Psoas muscle (tissue), 8 donors: ENCODE results near the gene SMC1A. TPM values are rescaled to one million over a fixed set of nuclear protein-coding genes. Genes with fewer than 3 reads are reported as not detected.
"Not testable (repeated sequence)": the region's sequence is repeated elsewhere in the genome, so short reads cannot be mapped to it uniquely, and the experiment has no call there.

Source experiments
- ATAC-seq, 4 donors: fragments of 200-7000 bp; cut with Tn5 transposase; one replicate each; pipeline ENCODE4 v1.9.1; 2020; ENCODE audit warnings: moderate library complexity in 3 of 4, mild to moderate bottlenecking in 2 of 4
- DNase-seq, 2 donors: peaks; one replicate each; pipeline ENCODE4 v3.0.0-alpha.2; 2020
- H3K27ac ChIP-seq: fragments of 200-600 bp; one replicate; pipeline ENCODE4 v1.8.0; 2022
- H3K27me3 ChIP-seq, 3 donors: fragments of 200-600 bp in 1 of 3; one replicate each; pipeline versions ENCODE4 v1.6.1 to v1.8.0; 2013 to 2022; ENCODE audit warnings: low read length in 2 of 3, mild to moderate bottlenecking in 2 of 3, moderate library complexity in 1 of 3; ENCODE audit not compliant: insufficient read depth in 3 of 3
- H3K36me3 ChIP-seq, 2 donors: fragments of 200-600 bp in 1 of 2; one replicate each; pipeline versions ENCODE4 v1.6.1 to v1.8.0; 2013 to 2022; ENCODE audit warnings: low read depth in 1 of 2, mild to moderate bottlenecking in 1 of 2, moderate library complexity in 1 of 2; ENCODE audit not compliant: insufficient read depth in 1 of 2
- H3K4me1 ChIP-seq: fragments of 200-600 bp; one replicate; pipeline ENCODE4 v1.8.0; 2022
- H3K4me3 ChIP-seq: fragments of 200-600 bp; one replicate; pipeline ENCODE4 v1.8.0; 2022; ENCODE audit warnings: mild to moderate bottlenecking
- H3K9me3 ChIP-seq: fragments of 200-600 bp; one replicate; pipeline ENCODE4 v1.8.0; 2022
- CTCF ChIP-seq: fragments of 200-600 bp; IDR thresholded peaks from one replicate; pipeline ENCODE4 v1.8.0; 2022; ENCODE audit warnings: antibody characterized with exemption
- WGBS, 3 donors: extraction: QIAGEN DNeasy Blood & Tissue Kit; methylation state at CpG; one replicate each; pipeline versions ENCODE4 v1.1.6 to v1.1.7; 2013; 5-methylcytosine and 5-hydroxymethylcytosine counted together
- intact Hi-C, 2 donors: fragments of 100-400 bp; cut with DNase I; formaldehyde crosslinking; loops; one replicate each; pipeline versions ENCODE4 v1.11.0 to v1.14.2; 2022
- polyA plus RNA-seq, 3 donors: library from polyadenylated mRNA; stranded (reverse); fragments of 200-250 nt; gene quantifications; one replicate each; pipeline ENCODE4 v1.2.3, GENCODE V29; 2013
- total RNA-seq, 4 donors: library from RNA; stranded (reverse); fragmentation: NEBNext Ultra II Directional in 2 of 4; extraction: Animal tissue kit (Norgen Biotek cat#: 25700) in 2 of 4; gene quantifications; one replicate each; pipeline versions ENCODE4 v1.2.1 to v1.2.4, GENCODE V29; 2021 to 2023
- donor health status: healthy with polysubstance abuse.
- donor health status: DM: no; HTN: no; CAD: no; lungs with moderate emphysema.
- donor health status: Bipolar disorder and iron deficiency.
- donor health status: healthy.
- donor health status: DM: yes; HTN: yes; CAD: no.
- donor health status: DM: no; HTN: no; CAD: no.
- donor health status: DM: no; HTN: no; CAD: no.
- donor health status: DM: yes; HTN: yes; CAD: no.

The SMC1A gene
- total and polyA plus RNA-seq, 7 donors: 8.1 to 45.0 (median 25.9) TPM

GRCh38 chrX:53430231-53430630, 7.8 kb upstream of the SMC1A start:
- Histone ChIP-seq H3K27me3 (peaks cover 0 to 11% (median 0%) of the 10 kb centered on the region in 3 donors), H3K9me3 (no peaks in the 10 kb centered on the region), H3K4me3 (no peak overlapping the region), H3K36me3 (peaks cover 4 to 48% of the 10 kb centered on the region in 2 donors), H3K27ac (no peak overlapping the region), H3K4me1 (peaks cover 4% of the 10 kb centered on the region)
- ATAC-seq: no peak
- no peak for TF ChIP-seq CTCF
- WGBS, 3 donors: 81 to 96% (median 96%) methylated on average over 9 of the region's 9 CpGs
- intact Hi-C loops: loop anchor here in 1 of 2 donors (10.0 kb wide), 2 partner anchors 115 to 145 kb away; partner anchors contain the start of gene IQSEC2
- no peak for DNase-seq

GRCh38 chrX:53429755-53430154, 7.3 kb upstream of the SMC1A start:
- 93 to 100% (median 95%) methylated on average over 4 to 8 of the region's 8 CpGs for WGBS, 3 donors

GRCh38 chrX:53422861-53423306, 430 bp upstream of the SMC1A start, which contains the start of gene RIBC1:
Gene RIBC1, plus strand, starts transcription at chrX:53422873. Its CDS starts 3,404 bp downstream, at chrX:53426277.
- H3K27me3 ChIP-seq: no peaks in the 10 kb centered on the region
- TF ChIP-seq CTCF: no peak
- peak within 1 kb of the TSS; percentile 93 for H3K27ac ChIP-seq
- peaks cover 0 to 6% of the 10 kb centered on the region in 2 donors for H3K36me3 ChIP-seq
- peak within 1 kb of the TSS; percentile 86 for H3K4me3 ChIP-seq
- intact Hi-C loops: no loop called here
- H3K9me3 ChIP-seq: no peaks in the 10 kb centered on the region
- H3K4me1 ChIP-seq: peaks cover 18% of the 10 kb centered on the region
- DNase-seq: no peak
- ATAC-seq: no peak
- 0 to 2% (median 1%) methylated on average over 9 to 17 of the region's 17 CpGs for WGBS, 3 donors

More at GRCh38 chrX:53429755-53430154, 7.3 kb upstream of the SMC1A start:
- intact Hi-C loops: loop anchor here in 1 of 2 donors (10.0 kb wide), 2 partner anchors 115 to 145 kb away; partner anchors contain the start of gene IQSEC2
- no peaks in the 10 kb centered on the region for H3K9me3 ChIP-seq
- TF ChIP-seq CTCF: no peak
- H3K27ac ChIP-seq: no peak overlapping the region
- DNase-seq (no peak), ATAC-seq (no peak)
- no peak overlapping the region for H3K4me3 ChIP-seq
- H3K36me3 ChIP-seq: peaks cover 4 to 48% of the 10 kb centered on the region in 2 donors
- peaks cover 4% of the 10 kb centered on the region for H3K4me1 ChIP-seq
- peaks cover 0 to 11% (median 0%) of the 10 kb centered on the region in 3 donors for H3K27me3 ChIP-seq

GRCh38 chrX:53421772-53422085, 725 bp downstream of the SMC1A start:
- Histone ChIP-seq H3K27me3 (no peaks in the 10 kb centered on the region), H3K27ac (peak overlapping the region; percentile 93), H3K4me1 (peaks cover 18% of the 10 kb centered on the region), H3K36me3 (peaks cover 0 to 6% of the 10 kb centered on the region in 2 donors), H3K4me3 (peak overlapping the region; percentile 86), H3K9me3 (no peaks in the 10 kb centered on the region)
- no peak for ATAC-seq
- WGBS, 3 donors: 0 to 1% (median 1%) methylated on average over 15 of the region's 15 CpGs
- intact Hi-C loops: no loop called here
- no peak for TF ChIP-seq CTCF
- no peak for DNase-seq

- ATAC-seq (no peak), DNase-seq (no peak)
- TF ChIP-seq CTCF: no peak
- Histone ChIP-seq H3K27ac (no peak overlapping the region), H3K4me3 (peak overlapping the region; percentile 86), H3K27me3 (no peaks in the 10 kb centered on the region), H3K9me3 (no peaks in the 10 kb centered on the region), H3K4me1 (peaks cover 18% of the 10 kb centered on the region), H3K36me3 (peaks cover 0 to 6% of the 10 kb centered on the region in 2 donors)
- intact Hi-C loops: no loop called here
- WGBS, 3 donors: 18 to 37% (median 20%) methylated on average over 2 of the region's 2 CpGs
These were observed 1.3 kb downstream of the SMC1A start for GRCh38 chrX:53421125-53421524.

- H3K9me3 ChIP-seq, intact Hi-C loops, ATAC-seq, H3K36me3 ChIP-seq, H3K27me3 ChIP-seq, H3K27ac ChIP-seq, DNase-seq, H3K4me3 ChIP-seq: not testable (repeated sequence)
- 95 to 97% (median 95%) methylated on average over 3 of the region's 3 CpGs for WGBS, 3 donors
- H3K4me1 ChIP-seq: peaks cover 18% of the 10 kb centered on the region
These were observed 2.1 kb downstream of the SMC1A start for GRCh38 chrX:53420351-53420750.
